22Rv1 (cell line): Measurements from ENCODE around the gene PWWP2B.
"Not testable (repeated sequence)": the region's sequence is repeated elsewhere in the genome, so short reads cannot be mapped to it uniquely, and the experiment has no call there.

Experiments used
- H3K27ac ChIP-seq: fragments of 450-650 bp; 2 replicates; pipeline ENCODE4 v1.5.1; 2017
- ZFX ChIP-seq: fragments of 450-650 bp; IDR thresholded peaks from 2 replicates; pipeline ENCODE4 v1.6.1; 2017; ENCODE audit warnings: antibody characterized with exemption, borderline replicate concordance
- TF ChIP-seq, protein P1 (sequence below): fragments of 450-650 bp; IDR thresholded peaks from 2 replicates; pipeline ENCODE4 v1.5.1; 2017; ENCODE audit warnings: mild to moderate bottlenecking

Gene PWWP2B

GRCh38 chr10:132374612-132375011, 22.4 kb upstream of the PWWP2B start:
- TF ChIP-seq, protein P1, sequence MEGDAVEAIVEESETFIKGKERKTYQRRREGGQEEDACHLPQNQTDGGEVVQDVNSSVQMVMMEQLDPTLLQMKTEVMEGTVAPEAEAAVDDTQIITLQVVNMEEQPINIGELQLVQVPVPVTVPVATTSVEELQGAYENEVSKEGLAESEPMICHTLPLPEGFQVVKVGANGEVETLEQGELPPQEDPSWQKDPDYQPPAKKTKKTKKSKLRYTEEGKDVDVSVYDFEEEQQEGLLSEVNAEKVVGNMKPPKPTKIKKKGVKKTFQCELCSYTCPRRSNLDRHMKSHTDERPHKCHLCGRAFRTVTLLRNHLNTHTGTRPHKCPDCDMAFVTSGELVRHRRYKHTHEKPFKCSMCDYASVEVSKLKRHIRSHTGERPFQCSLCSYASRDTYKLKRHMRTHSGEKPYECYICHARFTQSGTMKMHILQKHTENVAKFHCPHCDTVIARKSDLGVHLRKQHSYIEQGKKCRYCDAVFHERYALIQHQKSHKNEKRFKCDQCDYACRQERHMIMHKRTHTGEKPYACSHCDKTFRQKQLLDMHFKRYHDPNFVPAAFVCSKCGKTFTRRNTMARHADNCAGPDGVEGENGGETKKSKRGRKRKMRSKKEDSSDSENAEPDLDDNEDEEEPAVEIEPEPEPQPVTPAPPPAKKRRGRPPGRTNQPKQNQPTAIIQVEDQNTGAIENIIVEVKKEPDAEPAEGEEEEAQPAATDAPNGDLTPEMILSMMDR = no peak
- TF ChIP-seq ZFX = no peak
- H3K27ac ChIP-seq = no peak overlapping the region

GRCh38 chr10:132375116-132375794, 21.7 kb upstream of the PWWP2B start:
- no peak overlapping the region for H3K27ac ChIP-seq
- no peak for TF ChIP-seq ZFX
- TF ChIP-seq, protein P1 = no peak

GRCh38 chr10:132375795-132376297, 21.2 kb upstream of the PWWP2B start:
- H3K27ac ChIP-seq = no peak overlapping the region
- no peak for TF ChIP-seq ZFX
- TF ChIP-seq, protein P1 = no peak

GRCh38 chr10:132376394-132376851, 20.6 kb upstream of the PWWP2B start:
- TF ChIP-seq, protein P1 = no peak
- no peak for TF ChIP-seq ZFX
- H3K27ac ChIP-seq = no peak overlapping the region

DNA sequence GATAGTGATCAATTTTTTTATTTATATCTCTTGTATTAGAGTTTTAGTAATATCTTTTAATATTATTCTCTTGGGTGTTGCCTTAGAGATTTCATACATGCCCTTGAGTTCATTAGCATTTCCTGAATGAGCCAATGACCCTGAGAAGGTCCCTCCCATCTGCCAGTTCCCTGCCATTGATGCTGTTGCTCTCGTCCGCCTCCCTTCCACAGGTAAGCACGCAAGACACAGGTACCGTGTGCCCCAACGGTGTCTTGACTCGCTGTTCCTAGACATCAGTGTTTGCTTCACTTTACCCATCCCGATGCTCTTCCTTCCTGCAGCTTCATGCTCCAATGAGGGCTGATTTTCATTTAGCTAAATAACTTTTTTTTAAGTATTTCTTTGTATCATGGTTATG, 19.7 kb upstream of the PWWP2B start:
- TF ChIP-seq, protein P1 = no peak
- no peak for TF ChIP-seq ZFX
- H3K27ac ChIP-seq = no peak overlapping the region

DNA sequence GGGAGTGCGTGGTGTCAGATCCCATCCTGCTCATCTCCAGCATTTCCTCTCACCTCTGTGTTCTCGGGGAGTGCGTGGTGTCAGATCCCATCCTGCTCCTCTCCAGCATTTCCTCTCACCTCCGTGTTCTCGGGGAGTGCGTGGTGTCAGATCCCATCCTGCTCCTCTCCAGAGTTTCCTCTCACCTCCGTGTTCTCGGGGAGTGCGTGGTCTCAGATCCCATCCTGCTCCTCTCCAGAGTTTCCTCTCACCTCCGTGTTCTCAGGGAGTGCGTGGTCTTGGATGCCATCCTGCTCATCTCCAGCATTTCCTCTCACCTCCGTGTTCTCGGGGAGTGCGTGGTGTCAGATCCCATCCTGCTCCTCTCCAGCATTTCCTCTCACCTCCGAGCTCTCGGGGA, 18.0 kb upstream of the PWWP2B start:
- not testable (repeated sequence) for H3K27ac ChIP-seq

DNA sequence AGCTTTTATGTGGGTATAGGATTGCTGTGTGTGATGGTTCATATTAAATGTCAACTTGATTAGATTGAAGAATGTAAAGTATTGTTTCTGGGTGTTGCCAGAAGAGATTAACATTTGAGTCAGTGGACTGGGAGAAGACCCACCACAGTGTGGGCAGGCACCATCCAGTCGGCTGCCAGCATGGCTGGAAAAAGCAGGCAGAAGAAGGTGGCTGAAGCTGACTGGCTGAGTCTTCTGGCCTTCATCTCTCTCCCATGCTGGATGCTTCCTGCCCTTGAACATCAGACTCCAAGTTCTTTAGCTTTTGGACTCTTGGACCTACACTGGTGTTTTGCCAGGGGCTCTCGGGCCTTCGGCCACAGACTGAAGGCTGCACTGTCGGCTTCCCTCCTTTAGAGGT, 16.0 kb upstream of the PWWP2B start:
- not testable (repeated sequence) for H3K27ac ChIP-seq

DNA sequence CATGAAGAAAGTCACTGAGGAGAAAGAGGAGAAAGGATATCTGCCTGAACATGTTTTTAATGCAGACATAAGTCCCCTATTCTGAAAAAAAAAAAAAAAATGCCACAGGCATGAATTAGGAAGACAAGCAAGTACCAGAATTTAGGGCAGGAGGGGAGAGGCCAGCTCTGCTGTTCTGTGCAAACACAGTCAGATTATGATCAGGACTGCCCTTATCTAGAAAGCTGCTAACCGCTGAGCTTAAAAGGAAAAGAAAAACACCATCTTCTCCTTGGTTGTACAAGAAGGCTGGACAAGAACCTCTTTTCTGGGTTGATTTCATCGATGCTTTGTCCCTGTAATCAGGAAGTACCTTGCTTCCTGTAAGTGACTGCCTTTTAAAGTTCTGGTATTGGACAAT, 15.3 kb upstream of the PWWP2B start:
- TF ChIP-seq ZFX = no peak
- H3K27ac ChIP-seq = no peak overlapping the region
